H1 (cell line): ENCODE data around the gene INTS7. TPM values are rescaled to one million over a fixed set of nuclear protein-coding genes. Genes with fewer than 3 reads are reported as not detected.

Source experiments
- CTCF ChIA-PET: fragments of 300-600 bp; sonication (Branson Sonifier 250); formaldehyde crosslinking; loops from one replicate; lab custom pipeline; 2021; ENCODE audit not compliant: partially characterized antibody; lab: Charles Lee
- POLR2A ChIA-PET: fragments of 300-600 bp; sonication (Branson Sonifier 250); formaldehyde crosslinking; loops from one replicate; lab custom pipeline; 2021; ENCODE audit warnings: inconsistent platforms; ENCODE audit not compliant: partially characterized antibody; lab: Charles Lee
- DNase-seq, 2 experiments: peaks; one replicate each; pipeline versions ENCODE4 v3.0.0 to v3.0.0-alpha.2; 2010 to 2022; ENCODE audit warnings: low spot score in 2 of 2, low read depth in 1 of 2, mixed read lengths in 1 of 2
- FAIRE-seq: peaks from 2 replicates; lab custom pipeline; 2011; peaks lifted over from hg19 to GRCh38; lab: Jason Lieb, UNC
- H2AFZ ChIP-seq: 2 replicates; pipeline ENCODE4 v1.8.1; 2012; ENCODE audit warnings: low read length, inconsistent platforms
- H2AK5ac ChIP-seq: 2 replicates; pipeline ENCODE4 v1.6.1; 2013; ENCODE audit warnings: low read depth, low read length
- H2BK120ac ChIP-seq: replicated peaks from 2 replicates; pipeline ENCODE3; 2013; ENCODE audit warnings: low read depth, low read length, inconsistent platforms
- H2BK12ac ChIP-seq: 2 replicates; pipeline ENCODE4 v1.6.1; 2013; ENCODE audit warnings: low read depth, low read length
- H2BK15ac ChIP-seq: 2 replicates; pipeline ENCODE4 v1.6.1; 2013; ENCODE audit warnings: low read length
- H2BK20ac ChIP-seq: 2 replicates; pipeline ENCODE4 v1.6.1; 2013; ENCODE audit warnings: low read length
- H2BK5ac ChIP-seq: 2 replicates; pipeline ENCODE4 v1.6.1; 2013; ENCODE audit warnings: low read depth, low read length
- H3K14ac ChIP-seq: 2 replicates; pipeline ENCODE4 v1.6.1; 2013; ENCODE audit warnings: inconsistent platforms; ENCODE audit not compliant: insufficient read length
- H3K18ac ChIP-seq: 2 replicates; pipeline ENCODE4 v1.6.1; 2013; ENCODE audit warnings: low read length; ENCODE audit errors: extremely low read depth
- H3K23ac ChIP-seq: 2 replicates; pipeline ENCODE4 v1.6.1; 2013; ENCODE audit warnings: inconsistent platforms; ENCODE audit not compliant: insufficient read length
- H3K23me2 ChIP-seq: 2 replicates; pipeline ENCODE4 v1.6.1; 2013; ENCODE audit warnings: low read depth, low read length
- H3K27ac ChIP-seq: 2 replicates; pipeline ENCODE4 v1.6.1; 2011; ENCODE audit warnings: low read depth, low read length, inconsistent platforms
- H3K27me3 ChIP-seq, 4 experiments: replicated peaks in 1 of 4; 1 replicate in 1 of 4; 2 replicates in 3 of 4; pipeline versions ENCODE4 v1.6.1 to v1.8.1; 2011 to 2013; ENCODE audit warnings: low read length in 3 of 4, mild to moderate bottlenecking in 3 of 4, inconsistent platforms in 2 of 4, mixed read lengths in 2 of 4, moderate library complexity in 1 of 4; ENCODE audit not compliant: control insufficient read depth in 3 of 4, insufficient read depth in 3 of 4; ENCODE audit errors: extremely low read depth in 1 of 4
- H3K36me3 ChIP-seq, 4 experiments: 2 replicates each; pipeline versions ENCODE4 v1.6.1 to v1.8.1; 2011 to 2013; ENCODE audit warnings: mild to moderate bottlenecking in 4 of 4, low read length in 3 of 4, moderate library complexity in 2 of 4, control low read depth in 1 of 4, inconsistent platforms in 1 of 4; ENCODE audit not compliant: insufficient read depth in 4 of 4, control insufficient read depth in 2 of 4
- H3K4ac ChIP-seq: replicated peaks from 2 replicates; pipeline ENCODE3; 2013; ENCODE audit warnings: low read length, low read depth, mixed read lengths, inconsistent platforms; ENCODE audit not compliant: insufficient read length
- H3K4me1 ChIP-seq, 4 experiments: replicated peaks in 1 of 4; 1 replicate in 1 of 4; 2 replicates in 3 of 4; pipeline versions ENCODE4 v1.6.1 to v1.8.1; 2011 to 2013; ENCODE audit warnings: low read length in 3 of 4, inconsistent platforms in 2 of 4, mixed read lengths in 1 of 4; ENCODE audit not compliant: insufficient read depth in 4 of 4, control insufficient read depth in 3 of 4
- H3K4me2 ChIP-seq, 2 experiments: 2 replicates each; pipeline versions ENCODE4 v1.6.1 to v1.8.1; 2011 to 2013; ENCODE audit warnings: low read depth in 2 of 2, low read length in 2 of 2, control low read depth in 1 of 2, inconsistent platforms in 1 of 2, mild to moderate bottlenecking in 1 of 2; ENCODE audit not compliant: insufficient read depth in 1 of 2
- H3K4me3 ChIP-seq, 4 experiments: fragments of 200-600, 300-600 bp in 1 of 4; sonication (generic), shearing (Covaris generic), sonication (Bioruptor Twin) in 1 of 4; 2 replicates each; pipeline versions ENCODE4 v1.5.1 to v1.8.1; 2011 to 2016; ENCODE audit warnings: low read length in 4 of 4, low read depth in 3 of 4, control low read depth in 2 of 4, inconsistent platforms in 2 of 4, mild to moderate bottlenecking in 2 of 4, mixed read lengths in 1 of 4, moderate library complexity in 1 of 4; ENCODE audit not compliant: insufficient read depth in 2 of 4; ENCODE audit errors: extremely low read depth in 1 of 4
- H3K56ac ChIP-seq: replicated peaks from 2 replicates; pipeline ENCODE3; 2013; ENCODE audit warnings: low read depth, mild to moderate bottlenecking, mixed read lengths, low read length, inconsistent platforms; ENCODE audit not compliant: insufficient read length
- H3K79me1 ChIP-seq: 2 replicates; pipeline ENCODE4 v1.6.1; 2013; ENCODE audit warnings: low read depth, low read length, control low read depth
- H3K79me2 ChIP-seq, 2 experiments: 2 replicates each; pipeline versions ENCODE4 v1.6.1 to v1.8.1; 2012 to 2013; ENCODE audit warnings: low read length in 2 of 2, mild to moderate bottlenecking in 2 of 2, inconsistent platforms in 1 of 2; ENCODE audit not compliant: insufficient read depth in 2 of 2, control insufficient read depth in 1 of 2
- H3K9ac ChIP-seq, 4 experiments: replicated peaks in 1 of 4; 1 replicate in 1 of 4; 2 replicates in 3 of 4; pipeline versions ENCODE4 v1.6.1 to v1.8.1; 2011 to 2013; ENCODE audit warnings: low read depth in 3 of 4, low read length in 3 of 4, control low read depth in 2 of 4, mild to moderate bottlenecking in 2 of 4, moderate library complexity in 2 of 4, inconsistent platforms in 1 of 4; ENCODE audit errors: extremely low read depth in 1 of 4
- H3K9me3 ChIP-seq, 2 experiments: 2 replicates each; pipeline versions ENCODE4 v1.6.1 to v1.8.1; 2012 to 2013; ENCODE audit warnings: mild to moderate bottlenecking in 2 of 2, moderate library complexity in 2 of 2, control low read depth in 1 of 2, inconsistent platforms in 1 of 2, low read depth in 1 of 2, low read length in 1 of 2, mixed read lengths in 1 of 2; ENCODE audit not compliant: insufficient read depth in 2 of 2
- H4K20me1 ChIP-seq, 2 experiments: replicated peaks in 1 of 2; 2 replicates each; pipeline versions ENCODE3 to v1.8.1; 2011 to 2013; ENCODE audit warnings: inconsistent platforms in 2 of 2, low read length in 2 of 2, mild to moderate bottlenecking in 1 of 2; ENCODE audit not compliant: insufficient read depth in 2 of 2, control insufficient read depth in 1 of 2
- H4K5ac ChIP-seq: 2 replicates; pipeline ENCODE4 v1.6.1; 2013; ENCODE audit warnings: low read length, low read depth, mixed read lengths, inconsistent platforms; ENCODE audit not compliant: insufficient read length
- H4K8ac ChIP-seq: 2 replicates; pipeline ENCODE4 v1.8.0; 2013; ENCODE audit warnings: mild to moderate bottlenecking, moderate library complexity, low read length, inconsistent platforms; ENCODE audit not compliant: insufficient read depth; ENCODE audit errors: extremely low read depth
- H4K91ac ChIP-seq: replicated peaks from 2 replicates; pipeline ENCODE3; 2013; ENCODE audit warnings: low read length, mixed read lengths, inconsistent platforms; ENCODE audit not compliant: insufficient read length
- CBX5 ChIP-seq: fragments of 300-800, 300-1000 bp; sonication (generic); IDR thresholded peaks from 2 replicates; pipeline ENCODE4 v1.7.1; 2016; ENCODE audit warnings: antibody characterized with exemption, low read length, low read depth
- EP300 ChIP-seq, 2 experiments: IDR thresholded peaks; 1 replicate in 1 of 2; 2 replicates in 1 of 2; pipeline ENCODE4 v1.6.1; 2011 to 2012; ENCODE audit warnings: low read depth in 2 of 2, low read length in 2 of 2, mild to moderate bottlenecking in 2 of 2, borderline replicate concordance in 1 of 2, inconsistent platforms in 1 of 2, moderate library complexity in 1 of 2
- WGBS, 2 experiments: shearing (Covaris generic) in 1 of 2; methylation state at CpG; one replicate each; pipeline versions ENCODE4 v1.1.6 to v1.1.7; 2013 to 2015; ENCODE audit warnings: low lambda C conversion rate in 2 of 2, mixed read lengths in 2 of 2, inconsistent platforms in 1 of 2, low coverage in 1 of 2, missing lambda C conversion rate in 1 of 2; ENCODE audit not compliant: insufficient replicate concordance in 2 of 2, insufficient coverage in 1 of 2, insufficient read length in 1 of 2; ENCODE audit errors: extremely low coverage in 1 of 2, missing lambda C conversion rate in 1 of 2; 5-methylcytosine and 5-hydroxymethylcytosine counted together
- polyA plus RNA-seq, 7 experiments: library from polyadenylated mRNA; depleted of rRNA in 3 of 7; stranded (reverse) in 5 of 7; unstranded in 2 of 7; fragments of >200 nt in 5 of 7; fragments of 200-250 nt in 2 of 7; gene quantifications; 1 replicate in 5 of 7; 2 replicates in 1 of 7; 4 replicates in 1 of 7; pipeline versions ENCODE4 v1.2.1 to v1.2.3, GENCODE V29; 2011 to 2013; ENCODE audit warnings: missing spikeins in 2 of 7, mixed read lengths in 2 of 7
- total RNA-seq: library from RNA; stranded (reverse); fragmentation: NEBNext Ultra II Directional; extraction: Animal tissue kit (Norgen Biotek cat#: 25700); gene quantifications from 2 replicates; pipeline ENCODE4 v1.2.1, GENCODE V29; 2021

Gene INTS7
- total and polyA plus RNA-seq, 2 of the 8 experiments (the other 6 are each of a cell fraction or from before 2014, with no cell fraction given): 15.2 to 22.4 TPM

GRCh38 chr1:212024469-212025149 lies 10.7 kb downstream of the INTS7 start:
- no peak overlapping the region for H2BK5ac ChIP-seq
- no peak overlapping the region for H4K5ac ChIP-seq
- H2BK12ac ChIP-seq: no peak overlapping the region
- H3K23ac ChIP-seq: no peak overlapping the region
- TF ChIP-seq EP300 (IDR thresholded peaks at IDR 0.05; ENCODE audit: borderline replicate concordance in 1 of 2, low read depth in 2 of 2, low read length in 2 of 2): no peak
- no peak for TF ChIP-seq CBX5
- TF ChIP-seq, all 59 proteins: peak for 0
- Histone ChIP-seq H3K4me2 (no peak overlapping the region), H3K4me1 (peaks cover 0 to 2% (median 1%) of the 10 kb centered on the region in 4 experiments; a peak in 2 of 7 replicates), H2AK5ac (no peak overlapping the region), H3K79me1 (peaks cover 4% of the 10 kb centered on the region; the same call in 1 of the 2 replicates), H3K23me2 (no peaks in the 10 kb centered on the region), H2AFZ (no peak overlapping the region), H3K4me3 (no peak overlapping the region), H2BK120ac (no peak overlapping the region), H2BK15ac (no peak overlapping the region), H3K27ac (no peak overlapping the region), H3K79me2 (peaks cover 0 to 72% of the 10 kb centered on the region in 2 experiments; a peak in 2 of 4 replicates), H3K14ac (no peak overlapping the region), H4K20me1 (peaks cover 0 to 2% of the 10 kb centered on the region in 2 experiments), H3K27me3 (no peaks in the 10 kb centered on the region), H3K9ac (no peak overlapping the region), H3K36me3 (peaks cover 0 to 9% (median 3%) of the 10 kb centered on the region in 4 experiments; a peak in 5 of 8 replicates), H3K9me3 (peaks cover 5 to 8% of the 10 kb centered on the region in 2 experiments; a peak in 3 of 4 replicates), H4K91ac (no peak overlapping the region), H2BK20ac (no peak overlapping the region), H3K56ac (no peak overlapping the region), H3K18ac (no peak overlapping the region), H4K8ac (no peak overlapping the region), H3K4ac (no peak overlapping the region)
- 87% methylated on average over 3 of the region's 3 CpGs; no CpG with 5 or more reads in 1 of the 2 experiments for WGBS, 2 experiments
- FAIRE-seq: no peak
- ChIA-PET CTCF (interaction anchor here (1.4 to 4.7 kb wide), 3 partner anchors 11 to 15 kb away, joined by 4 to 24 read pairs (median 4); partner anchors contain the start of genes DTL and INTS7), POLR2A (no interaction called here)
- no peak for DNase-seq
